BE2C (cell line): ENCODE measurements around the gene ACR.

Source experiments
- DNase-seq: peaks from one replicate; pipeline ENCODE4 v3.0.0-alpha.2; 2020
- H3K27me3 ChIP-seq: fragments of 250-450 bp; sonication (Bioruptor Pico); 2 replicates; pipeline ENCODE4 v1.5.1; 2020; ENCODE audit warnings: mild to moderate bottlenecking
- H3K36me3 ChIP-seq: fragments of 250-450 bp; sonication (Bioruptor Pico); 2 replicates; pipeline ENCODE4 v1.5.1; 2020; ENCODE audit warnings: mild to moderate bottlenecking
- H3K4me1 ChIP-seq: fragments of 250-450 bp; sonication (Bioruptor Pico); 2 replicates; pipeline ENCODE4 v1.5.1; 2020
- H3K4me3 ChIP-seq: 2 replicates; pipeline ENCODE4 v1.5.1; 2011; ENCODE audit warnings: low read depth, low read length
- H3K9me3 ChIP-seq: fragments of 250-450 bp; sonication (Bioruptor Pico); 2 replicates; pipeline ENCODE4 v1.5.1; 2020
- CTCF ChIP-seq: IDR thresholded peaks from 2 replicates; pipeline ENCODE4 v1.5.1; 2012; ENCODE audit warnings: mild to moderate bottlenecking, low read depth, low read length

Gene ACR

GRCh38 chr22:50710221-50710620, 27.8 kb upstream of the ACR start:
- Histone ChIP-seq H3K4me1 (peaks cover under 1% of the 10 kb centered on the region), H3K9me3 (no peaks in the 10 kb centered on the region), H3K36me3 (no peaks in the 10 kb centered on the region), H3K4me3 (no peak overlapping the region), H3K27me3 (no peaks in the 10 kb centered on the region)
- DNase-seq: no peak
- TF ChIP-seq CTCF: no peak

- Histone ChIP-seq H3K27me3 (no peaks in the 10 kb centered on the region), H3K4me3 (no peak overlapping the region), H3K36me3 (no peaks in the 10 kb centered on the region), H3K9me3 (no peaks in the 10 kb centered on the region), H3K4me1 (no peaks in the 10 kb centered on the region)
- no peak for TF ChIP-seq CTCF
- no peak for DNase-seq
Observed at GRCh38 chr22:50710886-50711285, 27.1 kb upstream of the ACR start.

GRCh38 chr22:50711446-50712340, 26.3 kb upstream of the ACR start:
- Histone ChIP-seq H3K4me3 (no peak overlapping the region), H3K36me3 (no peaks in the 10 kb centered on the region), H3K4me1 (no peaks in the 10 kb centered on the region), H3K27me3 (no peaks in the 10 kb centered on the region), H3K9me3 (no peaks in the 10 kb centered on the region)
- DNase-seq: no peak
- no peak for TF ChIP-seq CTCF

GRCh38 chr22:50712341-50713007, 25.5 kb upstream of the ACR start:
- no peak overlapping the region for H3K4me3 ChIP-seq
- no peaks in the 10 kb centered on the region for H3K9me3 ChIP-seq
- no peak for TF ChIP-seq CTCF
- H3K4me1 ChIP-seq: no peaks in the 10 kb centered on the region
- H3K36me3 ChIP-seq: no peaks in the 10 kb centered on the region
- H3K27me3 ChIP-seq: no peaks in the 10 kb centered on the region
- DNase-seq: no peak

DNA sequence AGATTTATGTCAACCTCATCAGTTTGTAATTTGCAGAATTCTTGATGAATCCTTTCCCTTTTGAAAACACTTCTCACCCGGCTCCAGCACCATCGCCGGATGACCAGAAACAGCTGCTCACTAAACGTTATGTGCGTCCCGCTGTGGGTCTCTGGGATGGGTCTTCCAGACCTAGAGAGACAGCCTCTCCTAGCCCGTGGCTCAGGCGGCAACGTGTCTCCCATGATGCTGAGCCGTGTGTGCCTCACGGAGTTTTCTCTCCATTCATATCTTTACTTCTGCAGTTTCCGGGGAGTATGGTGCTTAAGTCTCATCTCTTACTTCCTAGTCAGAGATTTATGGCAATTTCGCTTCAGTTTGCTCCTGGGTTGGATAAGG, 25.0 kb upstream of the ACR start:
- DNase-seq: no peak
- no peaks in the 10 kb centered on the region for H3K9me3 ChIP-seq
- no peaks in the 10 kb centered on the region; the same call in 1 of the 2 replicates for H3K27me3 ChIP-seq
- no peaks in the 10 kb centered on the region for H3K4me1 ChIP-seq
- no peaks in the 10 kb centered on the region for H3K36me3 ChIP-seq
- TF ChIP-seq CTCF: no peak
- no peak overlapping the region for H3K4me3 ChIP-seq

GRCh38 chr22:50713571-50714056, 24.4 kb upstream of the ACR start:
- DNase-seq: no peak
- H3K9me3 ChIP-seq: no peaks in the 10 kb centered on the region
- H3K36me3 ChIP-seq: no peaks in the 10 kb centered on the region
- no peak for TF ChIP-seq CTCF
- H3K4me1 ChIP-seq: no peaks in the 10 kb centered on the region
- H3K27me3 ChIP-seq: no peaks in the 10 kb centered on the region; the same call in 1 of the 2 replicates
- no peak overlapping the region for H3K4me3 ChIP-seq
